ENCODE data around the gene KCP. TPM values are rescaled to one million over a fixed set of nuclear protein-coding genes. Genes with fewer than 3 reads are reported as not detected.
A peak's percentile ranks its signal among the peaks of the same experiment; 100 is the strongest.

KCP gene
- polyA plus RNA-seq, 1 donor, result 1.9 TPM

DNA sequence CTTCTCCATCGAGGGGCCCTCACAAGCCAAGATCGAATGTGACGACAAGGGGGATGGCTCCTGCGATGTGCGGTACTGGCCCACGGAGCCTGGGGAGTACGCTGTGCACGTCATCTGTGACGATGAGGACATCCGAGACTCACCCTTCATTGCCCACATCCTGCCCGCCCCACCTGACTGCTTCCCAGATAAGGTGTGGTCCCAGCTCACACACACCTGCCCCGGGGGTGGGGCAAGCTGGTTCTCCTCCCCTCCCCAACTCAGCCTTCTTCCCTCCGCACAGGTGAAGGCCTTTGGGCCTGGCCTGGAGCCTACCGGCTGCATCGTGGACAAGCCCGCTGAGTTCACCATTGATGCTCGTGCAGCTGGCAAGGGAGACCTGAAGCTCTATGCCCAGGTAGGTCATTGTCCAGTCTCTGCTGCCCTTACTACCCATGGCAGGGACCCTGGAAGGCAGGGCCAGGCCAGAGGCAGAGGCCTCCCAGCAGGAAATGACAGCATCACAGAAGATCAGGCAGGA, 69.3 kb downstream of the KCP start:
- no peak for DNase-seq (ENCODE audit: low read depth)

DNA sequence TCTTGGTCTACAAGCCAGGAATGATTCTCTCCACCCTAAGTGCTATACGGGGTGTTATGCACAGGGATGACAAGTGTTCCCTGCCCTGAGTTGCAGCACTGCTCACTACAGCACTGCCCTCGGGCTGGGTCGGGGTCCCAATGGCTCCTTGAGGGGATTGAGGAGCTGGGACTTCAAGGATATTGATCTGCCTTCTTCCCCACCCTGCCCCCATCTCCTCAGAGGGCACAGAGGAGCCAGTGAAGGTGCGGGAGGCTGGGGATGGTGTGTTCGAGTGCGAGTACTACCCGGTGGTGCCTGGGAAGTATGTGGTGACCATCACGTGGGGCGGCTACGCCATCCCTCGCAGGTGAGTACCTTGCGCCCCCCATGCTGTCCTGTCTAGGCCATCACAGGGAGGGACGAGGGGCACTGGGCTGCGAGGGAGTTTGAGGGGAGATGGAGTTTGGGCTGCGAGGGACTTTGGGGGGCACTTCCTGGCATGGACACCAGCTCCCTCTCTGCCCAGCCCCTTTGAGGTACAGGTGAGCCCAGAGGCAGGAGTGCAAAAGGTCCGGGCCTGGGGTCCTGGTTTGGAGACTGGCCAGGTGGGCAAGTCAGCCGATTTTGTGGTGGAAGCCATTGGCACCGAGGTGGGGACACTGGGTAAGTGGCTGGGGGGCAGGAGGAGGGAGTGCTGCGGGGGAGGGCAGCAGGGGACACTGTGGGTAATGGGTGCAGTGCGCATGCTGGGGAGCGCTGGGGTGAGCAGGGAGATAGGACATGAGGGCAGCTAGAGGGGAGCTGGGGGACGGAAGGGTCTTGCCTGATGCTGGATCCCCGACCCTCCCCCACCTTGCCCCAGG, 70.0 kb downstream of the KCP start:
- no peak for DNase-seq (ENCODE audit: low read depth)

DNA sequence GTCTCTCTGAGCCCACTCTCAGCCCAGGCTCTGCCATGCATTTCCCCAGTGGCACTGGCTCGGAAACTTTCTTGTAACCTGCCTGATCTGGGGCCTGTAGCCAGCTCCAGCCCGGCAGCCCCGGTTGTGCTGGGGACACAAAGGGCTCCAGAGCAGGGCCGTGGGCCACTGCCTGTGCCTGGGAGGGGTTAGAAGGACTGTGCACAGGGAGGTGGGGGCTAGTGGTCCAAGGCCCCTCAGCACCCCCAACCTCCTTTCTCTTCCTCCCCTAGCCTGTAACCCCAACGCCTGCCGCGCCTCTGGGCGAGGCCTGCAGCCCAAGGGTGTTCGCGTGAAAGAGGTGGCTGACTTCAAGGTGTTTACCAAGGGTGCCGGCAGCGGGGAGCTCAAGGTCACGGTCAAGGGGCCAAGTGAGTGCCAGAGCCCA, 70.7 kb downstream of the KCP start:
- DNase-seq (ENCODE audit: low read depth), result no peak

DNA sequence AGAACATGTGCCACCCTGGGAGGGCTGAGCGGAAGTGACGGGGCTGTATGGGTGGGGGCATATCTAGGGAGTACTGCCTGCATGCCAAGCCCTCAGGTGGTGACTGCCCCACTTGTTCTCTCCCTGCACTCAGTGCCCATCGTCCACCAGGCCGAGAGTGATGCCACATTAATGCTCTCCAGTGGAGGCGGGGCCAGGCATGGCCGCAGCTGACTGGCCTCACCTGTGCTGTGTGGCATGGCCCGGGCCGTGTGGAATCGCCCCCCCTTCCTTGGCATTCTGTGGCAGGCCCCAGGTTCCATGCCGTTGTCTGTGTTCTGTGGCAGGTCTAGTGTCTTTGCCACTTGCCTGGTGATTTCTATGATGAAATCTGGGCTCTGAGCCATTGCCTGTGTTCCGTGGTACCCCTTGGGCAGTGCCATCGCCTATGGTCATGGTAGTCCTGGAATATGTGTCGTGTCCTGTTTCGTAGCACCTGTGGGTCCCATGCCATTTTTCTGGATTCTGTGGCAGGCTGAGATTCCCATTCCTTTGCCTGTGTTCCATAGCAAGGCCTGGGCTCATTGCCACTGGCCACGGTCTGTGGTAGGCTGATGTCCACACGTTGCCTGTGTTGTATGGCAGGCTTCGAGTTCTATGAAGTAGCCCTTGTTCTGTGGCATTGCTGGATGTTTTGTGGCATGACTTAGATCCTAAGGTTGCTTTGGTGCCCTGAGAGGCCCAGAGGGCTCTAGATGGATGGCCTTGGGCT, 71.4 kb downstream of the KCP start:
- DNase-seq (ENCODE audit: low read depth), result no peak

DNA sequence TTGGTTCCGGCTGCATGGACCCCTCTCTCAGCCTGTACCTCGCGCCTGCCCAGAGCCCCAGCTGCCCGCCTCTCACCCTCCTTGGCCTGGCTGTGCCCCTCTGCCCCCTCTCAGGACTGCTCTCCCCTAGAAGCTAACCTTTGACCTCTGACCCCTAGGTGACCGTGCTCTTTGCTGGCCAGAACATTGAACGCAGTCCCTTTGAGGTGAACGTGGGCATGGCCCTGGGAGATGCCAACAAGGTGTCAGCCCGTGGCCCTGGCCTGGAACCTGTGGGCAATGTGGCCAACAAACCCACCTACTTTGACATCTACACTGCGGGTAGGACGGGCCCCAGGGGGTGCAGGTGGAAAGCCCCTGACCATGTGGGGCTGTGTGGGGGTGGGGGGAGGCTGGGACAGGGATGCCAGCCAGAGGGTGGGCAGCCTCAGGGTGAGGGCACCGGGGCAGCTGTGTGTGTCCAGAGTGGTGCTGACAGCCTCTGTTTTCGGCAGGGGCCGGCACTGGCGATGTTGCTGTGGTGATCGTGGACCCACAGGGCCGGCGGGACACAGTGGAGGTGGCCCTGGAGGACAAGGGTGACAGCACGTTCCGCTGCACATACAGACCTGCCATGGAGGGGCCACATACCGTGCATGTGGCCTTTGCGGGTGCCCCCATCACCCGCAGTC, 72.3 kb downstream of the KCP start:
- no peak for DNase-seq (ENCODE audit: low read depth)

DNA sequence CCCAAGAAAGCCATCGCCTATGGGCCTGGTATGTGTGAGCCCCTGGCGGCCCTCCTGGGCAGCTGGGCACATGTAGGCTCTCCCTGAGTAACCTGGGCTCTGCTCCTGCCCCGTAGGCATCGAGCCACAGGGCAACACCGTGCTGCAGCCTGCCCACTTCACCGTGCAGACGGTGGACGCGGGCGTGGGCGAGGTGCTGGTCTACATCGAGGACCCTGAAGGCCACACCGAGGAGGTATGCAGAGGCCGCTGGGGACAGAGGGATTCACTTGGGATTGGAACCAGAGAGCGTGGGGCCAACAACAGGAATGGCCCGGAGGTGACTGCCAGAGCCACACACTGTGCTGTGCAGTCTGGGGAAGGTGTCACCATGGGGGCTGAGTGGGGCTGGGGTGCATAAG, 73.0 kb downstream of the KCP start:
- no peak for DNase-seq (ENCODE audit: low read depth)

DNA sequence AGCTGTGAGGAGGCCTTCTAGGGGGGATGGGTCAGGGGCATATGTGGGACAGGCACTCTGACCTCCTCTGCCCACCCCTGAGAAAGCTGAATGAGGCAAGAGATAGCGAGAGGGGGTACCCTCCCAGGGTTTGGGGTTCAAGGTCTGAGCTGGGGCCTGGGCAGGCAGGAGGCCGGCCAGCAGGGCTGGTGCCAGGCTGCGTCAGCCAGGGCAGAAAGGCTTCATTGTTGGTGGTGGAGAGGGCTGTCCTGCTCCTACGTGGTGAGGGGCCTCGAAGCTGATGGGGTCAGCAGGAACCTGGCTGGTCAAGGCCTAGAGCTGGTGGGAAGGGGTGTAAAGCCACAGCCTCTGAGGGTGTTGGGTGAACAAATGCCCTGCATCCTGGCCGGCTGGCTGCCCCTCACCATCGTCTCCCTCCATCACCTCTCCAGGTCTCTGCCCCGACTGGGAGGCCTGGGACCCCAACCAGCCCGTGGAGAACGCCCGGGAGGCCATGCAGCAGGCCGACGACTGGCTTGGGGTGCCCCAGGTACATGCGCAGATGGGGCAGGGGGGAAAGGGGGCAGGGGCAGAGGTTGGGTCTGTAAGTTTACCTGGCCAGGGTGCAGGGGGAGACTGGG, 73.7 kb downstream of the KCP start:
- no peak for DNase-seq (ENCODE audit: low read depth)

DNA sequence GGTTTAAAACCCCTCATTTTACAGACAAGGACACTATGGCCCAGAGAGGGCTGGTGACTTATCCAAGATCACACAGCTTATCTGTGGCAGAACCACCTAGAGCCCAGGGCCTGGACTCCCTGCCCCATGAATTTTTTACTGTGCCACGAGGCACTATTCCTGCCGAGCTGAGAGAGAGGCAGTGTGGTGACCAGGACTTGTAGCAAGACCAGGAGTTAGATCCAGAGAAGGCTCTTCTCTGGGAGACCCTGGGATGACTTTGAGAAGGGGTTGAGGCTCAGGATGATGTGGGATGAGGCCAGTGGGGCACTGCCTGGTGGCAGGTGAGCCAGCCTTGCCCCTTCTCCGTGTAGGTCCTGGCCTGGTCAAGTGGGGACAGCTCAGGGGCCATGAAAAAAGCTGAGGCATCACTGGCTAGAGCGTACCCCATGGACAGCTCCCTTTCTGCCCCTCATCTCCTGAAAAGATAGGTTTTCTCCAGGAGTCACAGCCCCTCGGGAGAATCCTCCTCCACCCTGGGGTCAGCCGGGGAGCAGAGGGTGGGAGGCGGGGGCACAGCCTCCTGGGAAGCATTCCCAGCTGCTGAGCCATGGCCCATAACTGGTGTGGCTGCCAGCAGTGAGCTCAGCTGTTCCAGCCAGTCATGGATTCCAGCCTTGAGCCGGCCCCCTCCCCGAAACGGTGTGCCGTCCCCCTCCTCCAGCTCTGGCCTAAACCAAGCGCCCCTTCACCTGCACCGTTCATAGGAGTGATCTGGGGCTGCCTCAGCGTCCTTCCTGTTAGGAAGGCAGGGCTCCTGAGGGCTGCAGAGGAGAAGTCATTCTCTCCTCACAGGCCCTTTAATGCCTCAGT, 74.5 kb downstream of the KCP start:
- no peak for DNase-seq (ENCODE audit: low read depth)

DNA sequence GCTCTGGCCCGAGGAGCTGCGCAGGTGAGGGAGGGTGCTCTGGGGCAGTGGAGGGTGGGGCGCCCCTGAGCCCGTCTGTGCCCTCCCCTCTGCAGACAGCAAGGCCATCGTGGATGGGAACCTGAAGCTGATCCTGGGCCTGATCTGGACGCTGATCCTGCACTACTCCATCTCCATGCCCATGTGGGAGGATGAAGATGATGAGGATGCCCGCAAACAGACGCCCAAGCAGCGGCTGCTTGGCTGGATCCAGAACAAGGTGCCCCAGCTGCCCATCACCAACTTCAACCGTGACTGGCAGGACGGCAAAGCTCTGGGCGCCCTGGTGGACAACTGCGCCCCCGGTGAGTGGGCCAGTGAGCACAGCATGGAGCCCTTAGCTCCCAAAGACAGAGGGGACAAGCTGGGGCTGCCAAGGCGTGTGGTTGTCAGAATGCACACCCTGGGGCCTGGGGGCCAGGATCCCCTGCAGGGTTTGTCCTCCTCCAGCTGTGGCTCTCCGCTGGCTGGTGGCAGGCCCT, 75.2 kb downstream of the KCP start:
- no peak for DNase-seq (ENCODE audit: low read depth)

DNA sequence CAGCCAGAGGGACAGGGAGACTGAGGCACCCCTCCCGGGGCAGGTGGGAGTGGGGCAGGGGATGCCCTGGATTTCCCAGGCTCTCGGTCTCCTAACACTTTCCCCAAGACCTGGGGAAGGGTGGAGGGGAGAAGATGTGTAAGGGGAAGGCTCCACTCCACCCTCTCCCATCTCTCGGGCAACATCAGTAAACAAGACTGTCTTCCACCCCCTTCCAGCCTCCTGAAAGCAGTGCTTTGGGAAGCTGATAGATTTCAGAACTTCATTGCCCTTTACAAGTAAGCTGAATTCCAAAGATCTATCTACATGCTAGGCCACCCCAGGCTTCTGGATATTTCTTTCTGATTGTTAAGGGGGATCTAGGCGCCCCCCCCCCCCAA, 76.6 kb downstream of the KCP start:
- peak; percentile 57 for DNase-seq (ENCODE audit: low read depth)

DNA sequence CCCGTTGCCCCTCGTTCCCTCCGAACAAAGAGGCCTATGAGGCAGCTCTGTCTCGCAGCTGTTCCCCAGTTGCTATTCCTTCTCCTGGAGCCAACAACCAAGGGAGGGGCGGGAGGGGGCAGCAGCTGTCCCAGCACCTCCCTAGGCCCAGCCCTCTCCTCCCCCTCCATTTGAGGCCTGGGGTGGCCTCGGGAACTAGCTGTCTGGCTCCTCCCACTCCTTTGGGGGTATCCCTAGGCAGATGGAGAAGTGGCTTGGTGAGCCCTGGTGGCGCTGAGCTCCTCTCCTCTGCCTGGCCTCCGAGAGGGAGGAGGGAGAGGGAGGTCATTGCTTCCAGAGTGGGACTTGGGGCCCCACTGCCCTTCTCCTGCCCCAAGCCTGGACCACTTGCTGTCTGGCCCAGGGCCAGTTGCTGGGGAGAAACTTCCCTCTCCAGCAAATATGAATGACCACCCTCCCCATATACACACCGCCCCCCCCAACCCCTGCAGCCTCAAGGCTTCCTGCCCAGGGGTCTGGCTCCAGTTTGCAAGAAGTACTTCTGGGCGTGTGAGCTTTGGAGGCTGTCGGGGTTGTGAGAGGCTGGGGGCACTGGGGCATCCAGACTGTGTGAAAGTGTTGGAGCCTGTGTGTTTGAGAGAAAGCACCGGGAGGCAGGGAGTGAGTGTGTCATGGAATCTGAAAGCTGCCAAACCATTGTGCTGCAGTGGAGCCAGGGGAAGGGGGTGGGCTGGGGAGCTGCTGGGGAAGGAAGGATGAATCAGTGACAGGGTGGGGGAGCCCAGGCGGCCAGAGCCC, 77.2 kb downstream of the KCP start:
- DNase-seq (ENCODE audit: low read depth), result peak; percentile 93

DNA sequence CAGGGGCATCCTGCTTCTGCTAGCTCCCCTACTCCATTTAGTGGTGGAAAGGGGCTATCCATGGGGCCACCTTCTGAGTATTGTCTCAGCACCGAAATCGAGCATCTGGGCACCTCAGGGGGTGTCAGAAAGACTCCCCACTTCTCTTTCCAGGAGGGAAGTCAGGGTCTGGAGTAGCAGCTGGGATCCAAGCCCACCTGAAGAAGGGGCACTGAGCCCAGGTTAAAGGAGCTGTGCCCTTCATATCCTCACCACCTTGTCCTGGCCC, 77.7 kb downstream of the KCP start:
- DNase-seq (ENCODE audit: low read depth), result no peak

DNA sequence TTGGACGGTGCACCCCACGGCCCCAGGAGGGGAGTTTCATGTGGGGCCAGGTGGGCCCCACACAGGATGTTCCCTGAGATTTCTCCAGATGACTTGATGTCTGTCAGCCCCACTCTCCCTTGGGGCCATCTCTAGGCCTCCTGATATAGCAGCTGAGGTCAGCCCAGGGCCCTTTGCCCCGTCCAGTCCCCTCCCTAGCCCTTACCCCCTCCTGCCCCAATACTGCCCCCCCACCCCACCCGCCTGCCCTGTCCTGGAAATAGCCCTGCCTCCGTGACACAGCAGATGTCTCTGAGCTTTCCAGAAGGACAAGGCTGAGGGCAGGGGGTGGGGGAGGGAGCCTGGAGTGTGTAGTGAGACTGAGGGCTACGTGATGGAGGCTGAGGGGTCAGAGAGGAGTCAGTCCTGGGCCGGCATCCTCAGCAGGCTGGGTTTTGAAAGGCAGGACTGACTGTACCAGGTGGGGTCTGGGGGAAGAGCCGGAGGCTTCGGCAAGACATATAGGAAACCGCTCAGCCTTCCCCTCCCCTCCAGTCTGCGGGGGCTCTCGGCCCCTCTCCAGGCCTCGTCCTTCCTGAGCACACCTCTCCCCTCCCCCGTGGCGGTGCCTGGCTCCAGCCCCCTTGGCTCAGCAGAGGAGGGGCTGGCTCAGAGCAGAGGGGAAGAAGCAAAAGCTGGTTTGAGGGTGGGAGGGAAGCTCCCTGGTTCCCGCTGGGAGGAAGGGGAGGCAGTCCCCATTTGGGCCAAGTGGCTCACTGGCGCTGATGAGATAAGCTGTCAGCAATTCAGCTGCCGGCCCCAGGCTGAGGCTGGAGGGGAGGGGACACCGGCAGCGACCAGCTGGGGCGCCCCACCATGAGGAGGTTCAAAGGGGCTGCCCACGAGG, 78.3 kb downstream of the KCP start:
- peak; percentile 57 for DNase-seq (ENCODE audit: low read depth)

DNA sequence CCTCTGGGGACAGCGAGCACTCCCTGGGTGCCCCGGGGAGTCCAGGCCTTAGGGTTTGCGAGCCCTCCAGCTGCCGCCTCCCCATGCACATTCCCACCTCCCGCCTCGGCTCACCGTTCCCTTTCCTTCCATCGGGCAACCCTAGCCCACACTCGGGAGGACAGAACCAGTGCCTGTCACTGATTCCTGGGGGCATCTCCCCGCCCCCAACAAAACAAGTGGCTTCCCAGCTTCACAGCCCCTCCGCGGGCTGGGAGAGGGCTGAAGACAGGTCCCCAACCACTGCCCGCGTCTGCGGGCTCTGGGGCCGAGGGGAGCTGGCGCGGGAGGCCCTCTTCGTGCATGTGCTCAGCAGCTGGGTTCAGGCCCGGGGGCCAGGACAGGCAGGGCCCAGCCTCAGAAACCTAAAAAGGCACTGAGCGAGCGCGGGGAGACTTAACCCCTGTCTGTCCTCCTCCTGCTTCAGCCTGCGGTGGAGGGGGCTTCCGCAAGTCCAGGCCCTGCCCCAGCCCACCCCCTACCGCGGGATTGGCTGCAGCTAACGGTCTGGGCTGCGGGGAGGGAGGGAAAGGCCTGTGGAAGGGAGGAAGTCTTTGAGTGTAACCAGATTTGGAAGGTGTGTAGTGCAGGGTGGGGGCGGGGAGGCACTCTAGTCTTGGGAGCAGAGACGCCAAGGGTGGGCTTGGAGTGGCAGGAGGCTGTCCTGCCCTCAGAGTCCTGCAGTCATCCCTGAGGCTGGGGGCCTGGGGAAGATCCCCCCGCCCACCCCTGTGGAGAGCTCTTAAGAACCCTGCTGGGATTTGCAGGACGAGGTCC, 79.1 kb downstream of the KCP start:
- peak; percentile 45 for DNase-seq (ENCODE audit: low read depth)

DNA sequence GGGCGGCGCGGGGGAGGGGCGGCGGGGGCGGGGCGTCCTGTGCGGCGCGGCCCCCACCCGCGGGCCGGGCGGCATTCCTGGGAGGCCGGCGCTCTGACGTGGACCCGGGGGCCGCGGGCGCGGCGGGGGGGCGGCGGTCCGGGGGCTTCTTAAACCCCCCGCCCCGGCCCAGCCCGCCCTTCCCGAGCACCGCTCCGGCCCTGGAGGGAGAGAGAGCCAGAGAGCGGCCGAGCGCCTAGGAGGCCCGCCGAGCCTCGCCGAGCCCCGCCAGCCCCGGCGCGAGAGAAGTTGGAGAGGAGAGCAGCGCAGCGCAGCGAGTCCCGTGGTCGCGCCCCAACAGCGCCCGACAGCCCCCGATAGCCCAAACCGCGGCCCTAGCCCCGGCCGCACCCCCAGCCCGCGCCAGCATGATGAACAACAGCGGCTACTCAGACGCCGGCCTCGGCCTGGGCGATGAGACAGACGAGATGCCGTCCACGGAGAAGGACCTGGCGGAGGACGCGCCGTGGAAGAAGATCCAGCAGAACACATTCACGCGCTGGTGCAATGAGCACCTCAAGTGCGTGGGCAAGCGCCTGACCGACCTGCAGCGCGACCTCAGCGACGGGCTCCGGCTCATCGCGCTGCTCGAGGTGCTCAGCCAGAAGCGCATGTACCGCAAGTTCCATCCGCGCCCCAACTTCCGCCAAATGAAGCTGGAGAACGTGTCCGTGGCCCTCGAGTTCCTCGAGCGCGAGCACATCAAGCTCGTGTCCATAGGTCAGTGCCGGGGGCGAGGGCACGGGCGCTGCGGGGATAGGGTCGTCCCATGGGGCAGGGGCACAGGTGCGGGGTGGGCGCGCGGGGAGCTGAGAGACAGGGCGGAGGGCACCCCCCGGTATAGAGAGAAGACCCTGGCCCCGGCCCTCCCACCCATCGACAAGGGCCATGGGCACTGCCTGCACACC, 80.0 kb downstream of the KCP start, which contains the start of gene FLNC:
Gene FLNC, plus strand, starts transcription at position 176 of the 947 bp plus-strand sequence. Its CDS starts 232 bp downstream, at position 408.
- no peak for DNase-seq (ENCODE audit: low read depth)

DNA sequence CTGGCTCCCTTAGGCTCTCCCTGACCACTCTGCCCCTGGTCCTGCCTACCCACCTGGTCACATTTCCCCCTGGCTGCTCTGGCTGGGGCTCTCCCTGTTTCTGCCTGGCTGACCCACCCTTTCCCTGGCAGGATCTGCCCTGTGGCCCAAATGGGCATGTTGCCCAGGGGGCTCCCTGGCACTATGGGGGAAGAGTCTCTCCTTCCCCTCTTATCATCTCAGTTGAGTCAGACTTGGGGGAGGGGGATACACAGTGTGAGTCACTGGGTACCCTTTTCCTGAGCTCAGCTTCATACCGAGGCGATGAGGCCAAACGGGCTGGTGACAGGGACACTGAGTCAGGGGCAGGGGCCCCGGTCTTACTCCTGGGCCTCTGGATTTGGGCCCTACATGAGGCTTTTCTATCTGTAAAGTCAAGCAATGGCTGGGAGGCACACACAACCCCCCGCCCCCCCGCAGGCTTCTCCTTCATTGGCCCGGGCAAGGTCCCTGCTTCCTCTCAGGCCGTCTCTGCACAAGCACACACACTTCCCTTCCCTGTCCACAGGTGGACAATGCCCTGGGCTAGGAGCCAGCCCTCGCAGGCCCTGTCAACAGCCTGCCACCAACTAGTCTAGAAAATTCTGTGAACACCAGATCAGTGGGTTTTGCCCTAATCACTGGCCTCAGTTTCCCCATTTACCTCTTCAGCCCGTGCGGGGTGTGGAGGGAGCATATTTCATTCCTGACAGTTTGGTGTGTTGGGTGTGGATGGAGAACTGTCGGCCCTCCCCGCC, 80.9 kb downstream of the KCP start:
- no peak for DNase-seq (ENCODE audit: low read depth)
